Measurements from ENCODE around the gene CRYBG2. TPM values are rescaled to one million over a fixed set of nuclear protein-coding genes. Genes with fewer than 3 reads are reported as not detected.
A peak's percentile ranks its signal among the peaks of the same experiment; 100 is the strongest.

The CRYBG2 gene
- total RNA-seq, 3 donors from 2014 or later (not counting 1 experiment from before 2014, with no cell fraction given): 2.5 to 5.8 (median 3.2) TPM

DNA sequence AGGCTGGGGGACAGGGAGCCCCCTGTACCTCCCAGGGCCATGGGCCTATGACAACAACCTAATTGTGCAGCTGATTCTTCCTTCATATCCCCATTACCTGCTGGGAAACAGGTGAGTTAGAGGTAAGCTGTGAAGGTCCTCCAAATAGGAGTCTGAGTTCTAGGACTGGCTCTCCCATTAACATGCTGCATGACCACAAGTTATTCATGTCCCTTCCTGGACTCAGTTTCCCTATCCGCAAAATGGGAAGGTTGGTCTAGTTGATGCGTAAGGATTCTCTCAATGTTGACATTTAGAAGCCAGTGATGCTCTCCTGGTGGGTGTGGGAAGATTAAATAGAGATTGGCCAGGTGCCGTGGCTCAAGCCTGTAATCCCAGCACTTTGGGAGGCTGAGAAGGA, 14.6 kb upstream of the CRYBG2 start:
- H3K4me1 Mint-ChIP-seq: peaks cover 48 to 51% of the 10 kb centered on the region in 2 donors
- no peak overlapping the region for H3K27ac Mint-ChIP-seq
- peak overlapping the region; percentile 28 for H3K4me3 Mint-ChIP-seq
- Histone ChIP-seq H3K4me1 (ENCODE audit: control insufficient read depth, insufficient read depth, low read length) (peaks cover 81% of the 10 kb centered on the region), H3K27me3 (ENCODE audit: control insufficient read depth, insufficient read depth, low read length) (peaks cover 4% of the 10 kb centered on the region), H3K36me3 (ENCODE audit: control insufficient read depth, insufficient read depth, low read length) (no peaks in the 10 kb centered on the region), H3K27ac (ENCODE audit: low read length) (no peak overlapping the region), H3K4me3 (ENCODE audit: low read length) (no peak overlapping the region), H3K9me3 (ENCODE audit: control insufficient read depth, insufficient read depth, low read length) (no peaks in the 10 kb centered on the region)
- intact Hi-C loops (cut with micrococcal nuclease): loop anchor here (10.0 kb wide), 1 partner anchor 46 kb away; the partner anchor contains the start of gene LIN28A
- TF ChIP-seq, protein P1, sequence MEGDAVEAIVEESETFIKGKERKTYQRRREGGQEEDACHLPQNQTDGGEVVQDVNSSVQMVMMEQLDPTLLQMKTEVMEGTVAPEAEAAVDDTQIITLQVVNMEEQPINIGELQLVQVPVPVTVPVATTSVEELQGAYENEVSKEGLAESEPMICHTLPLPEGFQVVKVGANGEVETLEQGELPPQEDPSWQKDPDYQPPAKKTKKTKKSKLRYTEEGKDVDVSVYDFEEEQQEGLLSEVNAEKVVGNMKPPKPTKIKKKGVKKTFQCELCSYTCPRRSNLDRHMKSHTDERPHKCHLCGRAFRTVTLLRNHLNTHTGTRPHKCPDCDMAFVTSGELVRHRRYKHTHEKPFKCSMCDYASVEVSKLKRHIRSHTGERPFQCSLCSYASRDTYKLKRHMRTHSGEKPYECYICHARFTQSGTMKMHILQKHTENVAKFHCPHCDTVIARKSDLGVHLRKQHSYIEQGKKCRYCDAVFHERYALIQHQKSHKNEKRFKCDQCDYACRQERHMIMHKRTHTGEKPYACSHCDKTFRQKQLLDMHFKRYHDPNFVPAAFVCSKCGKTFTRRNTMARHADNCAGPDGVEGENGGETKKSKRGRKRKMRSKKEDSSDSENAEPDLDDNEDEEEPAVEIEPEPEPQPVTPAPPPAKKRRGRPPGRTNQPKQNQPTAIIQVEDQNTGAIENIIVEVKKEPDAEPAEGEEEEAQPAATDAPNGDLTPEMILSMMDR (IDR thresholded peaks at IDR 0.05): no peak
- no peaks in the 10 kb centered on the region for H3K36me3 Mint-ChIP-seq
- H3K9me3 Mint-ChIP-seq: no peaks in the 10 kb centered on the region
- DNase-seq (no peak), ATAC-seq (no peak)
- 100% methylated on average over 3 of the region's 3 CpGs for WGBS (ENCODE audit: insufficient coverage)
- peaks cover 16 to 32% of the 10 kb centered on the region in 2 donors for H3K27me3 Mint-ChIP-seq (ENCODE audit: low read depth in 2 of 2)

DNA sequence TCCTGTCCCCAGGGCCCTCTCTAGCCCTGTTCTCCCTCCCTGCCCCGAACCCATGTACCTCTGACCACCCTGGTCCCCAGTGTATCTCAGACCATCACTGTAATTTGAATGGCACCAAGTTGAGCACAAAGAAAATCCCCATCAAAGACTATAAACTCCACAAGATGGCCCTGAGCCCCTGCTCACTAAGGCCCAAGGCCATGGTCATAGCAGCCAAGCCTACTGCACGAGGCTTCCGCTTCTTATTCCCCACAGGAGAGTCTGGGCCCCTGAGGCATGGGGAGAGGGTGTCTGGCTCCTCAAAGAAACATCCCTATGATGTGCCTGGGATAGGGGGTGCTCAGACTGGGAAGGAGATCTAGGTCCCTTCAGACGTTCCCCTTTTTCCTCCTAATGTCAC, 14.1 kb upstream of the CRYBG2 start:
- H3K36me3 Mint-ChIP-seq: no peaks in the 10 kb centered on the region
- no peak overlapping the region for H3K27ac Mint-ChIP-seq
- TF ChIP-seq, protein P1 (IDR thresholded peaks at IDR 0.05): no peak
- H3K27me3 Mint-ChIP-seq (ENCODE audit: low read depth in 2 of 2): peaks cover 20 to 35% of the 10 kb centered on the region in 2 donors
- no peak for DNase-seq
- WGBS (ENCODE audit: insufficient coverage): 90% methylated on average over 4 of the region's 4 CpGs
- no peaks in the 10 kb centered on the region for H3K9me3 Mint-ChIP-seq
- peaks cover 48 to 51% of the 10 kb centered on the region in 2 donors for H3K4me1 Mint-ChIP-seq
- Histone ChIP-seq H3K4me1 (ENCODE audit: control insufficient read depth, insufficient read depth, low read length) (peaks cover 81% of the 10 kb centered on the region), H3K4me3 (ENCODE audit: low read length) (no peak overlapping the region), H3K27ac (ENCODE audit: low read length) (no peak overlapping the region), H3K27me3 (ENCODE audit: control insufficient read depth, insufficient read depth, low read length) (peaks cover 8% of the 10 kb centered on the region), H3K9me3 (ENCODE audit: control insufficient read depth, insufficient read depth, low read length) (no peaks in the 10 kb centered on the region), H3K36me3 (ENCODE audit: control insufficient read depth, insufficient read depth, low read length) (no peaks in the 10 kb centered on the region)
- H3K4me3 Mint-ChIP-seq: peak overlapping the region; percentile 25
- intact Hi-C loops (cut with micrococcal nuclease): loop anchor here (10.0 kb wide), 1 partner anchor 47 kb away; the partner anchor contains the start of gene LIN28A
- ATAC-seq: no peak

DNA sequence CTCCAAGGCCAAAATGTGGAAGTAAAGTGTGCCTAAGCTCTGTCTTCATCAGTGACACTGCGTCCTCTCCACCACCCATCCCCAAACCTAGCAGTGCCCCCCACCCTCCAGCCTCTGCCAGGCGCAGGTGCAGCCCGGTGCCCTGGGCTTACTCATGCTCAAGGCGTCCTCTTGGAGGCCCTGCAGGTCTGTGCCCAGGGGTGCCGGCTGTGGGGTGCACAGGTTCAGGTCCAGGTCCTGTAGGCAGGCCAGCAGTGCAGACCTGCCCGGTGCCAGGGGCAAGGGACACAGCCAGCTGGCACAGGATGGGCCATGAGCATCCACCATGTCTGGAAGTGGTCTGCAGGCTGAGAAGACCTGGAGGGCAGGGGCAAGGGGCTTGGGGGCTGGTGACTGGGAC, 13.5 kb upstream of the CRYBG2 start:
- TF ChIP-seq, protein P1 (IDR thresholded peaks at IDR 0.05): no peak
- H3K4me3 Mint-ChIP-seq: no peak overlapping the region
- no peaks in the 10 kb centered on the region for H3K9me3 Mint-ChIP-seq
- Histone ChIP-seq H3K9me3 (ENCODE audit: control insufficient read depth, insufficient read depth, low read length) (no peaks in the 10 kb centered on the region), H3K4me1 (ENCODE audit: control insufficient read depth, insufficient read depth, low read length) (peaks cover 79% of the 10 kb centered on the region), H3K36me3 (ENCODE audit: control insufficient read depth, insufficient read depth, low read length) (no peaks in the 10 kb centered on the region), H3K27ac (ENCODE audit: low read length) (no peak overlapping the region), H3K27me3 (ENCODE audit: control insufficient read depth, insufficient read depth, low read length) (peaks cover 8% of the 10 kb centered on the region), H3K4me3 (ENCODE audit: low read length) (no peak overlapping the region)
- peaks cover 26 to 37% of the 10 kb centered on the region in 2 donors for H3K27me3 Mint-ChIP-seq (ENCODE audit: low read depth in 2 of 2)
- DNase-seq (no peak), ATAC-seq (no peak)
- H3K4me1 Mint-ChIP-seq: peaks cover 45 to 48% of the 10 kb centered on the region in 2 donors
- WGBS (ENCODE audit: insufficient coverage): 90% methylated on average over 6 of the region's 6 CpGs
- H3K27ac Mint-ChIP-seq: no peak overlapping the region
- intact Hi-C loops (cut with micrococcal nuclease): loop anchor here (10.0 kb wide), 1 partner anchor 47 kb away; the partner anchor contains the start of gene LIN28A
- H3K36me3 Mint-ChIP-seq: no peaks in the 10 kb centered on the region

DNA sequence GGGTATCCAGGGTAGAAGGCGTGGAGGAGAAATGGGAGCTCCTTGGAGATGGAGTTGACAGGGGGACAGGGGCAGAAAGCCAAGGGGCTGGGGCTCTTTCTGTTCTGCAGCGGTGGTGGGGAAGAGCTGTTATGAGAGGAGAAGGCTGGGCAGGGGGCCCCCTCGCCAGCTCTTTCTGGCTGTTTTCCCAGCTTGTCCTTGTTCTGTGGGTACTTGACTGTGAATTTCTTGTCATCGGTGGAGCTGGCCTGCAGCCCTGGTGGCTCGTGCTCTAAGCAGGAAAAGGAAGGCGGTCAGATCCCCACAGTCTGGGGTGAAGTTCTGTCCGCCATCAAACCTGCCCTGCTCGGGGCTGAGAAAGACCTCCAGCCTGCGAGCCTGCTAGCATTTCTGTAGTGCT, 11.0 kb upstream of the CRYBG2 start:
- H3K27ac Mint-ChIP-seq: no peak overlapping the region
- H3K4me3 Mint-ChIP-seq: no peak overlapping the region
- Histone ChIP-seq H3K9me3 (ENCODE audit: control insufficient read depth, insufficient read depth, low read length) (no peaks in the 10 kb centered on the region), H3K36me3 (ENCODE audit: control insufficient read depth, insufficient read depth, low read length) (no peaks in the 10 kb centered on the region), H3K27me3 (ENCODE audit: control insufficient read depth, insufficient read depth, low read length) (peaks cover 28% of the 10 kb centered on the region), H3K4me3 (ENCODE audit: low read length) (no peak overlapping the region), H3K27ac (ENCODE audit: low read length) (no peak overlapping the region), H3K4me1 (ENCODE audit: control insufficient read depth, insufficient read depth, low read length) (peaks cover 66% of the 10 kb centered on the region)
- H3K4me1 Mint-ChIP-seq: peaks cover 36 to 47% of the 10 kb centered on the region in 2 donors
- no peaks in the 10 kb centered on the region for H3K36me3 Mint-ChIP-seq
- TF ChIP-seq, protein P1 (IDR thresholded peaks at IDR 0.05): no peak
- WGBS (ENCODE audit: insufficient coverage): 62% methylated on average over 9 of the region's 9 CpGs
- no peaks in the 10 kb centered on the region for H3K9me3 Mint-ChIP-seq
- DNase-seq (no peak), ATAC-seq (no peak)
- intact Hi-C loops (cut with micrococcal nuclease): loop anchor here (10.0 kb wide), 1 partner anchor 50 kb away; the partner anchor contains the start of gene LIN28A
- peaks cover 48 to 49% of the 10 kb centered on the region in 2 donors for H3K27me3 Mint-ChIP-seq (ENCODE audit: low read depth in 2 of 2)

Measured in natural killer cell (primary cell).